ENCODE data around the gene ADCY1.

ADCY1 gene

DNA sequence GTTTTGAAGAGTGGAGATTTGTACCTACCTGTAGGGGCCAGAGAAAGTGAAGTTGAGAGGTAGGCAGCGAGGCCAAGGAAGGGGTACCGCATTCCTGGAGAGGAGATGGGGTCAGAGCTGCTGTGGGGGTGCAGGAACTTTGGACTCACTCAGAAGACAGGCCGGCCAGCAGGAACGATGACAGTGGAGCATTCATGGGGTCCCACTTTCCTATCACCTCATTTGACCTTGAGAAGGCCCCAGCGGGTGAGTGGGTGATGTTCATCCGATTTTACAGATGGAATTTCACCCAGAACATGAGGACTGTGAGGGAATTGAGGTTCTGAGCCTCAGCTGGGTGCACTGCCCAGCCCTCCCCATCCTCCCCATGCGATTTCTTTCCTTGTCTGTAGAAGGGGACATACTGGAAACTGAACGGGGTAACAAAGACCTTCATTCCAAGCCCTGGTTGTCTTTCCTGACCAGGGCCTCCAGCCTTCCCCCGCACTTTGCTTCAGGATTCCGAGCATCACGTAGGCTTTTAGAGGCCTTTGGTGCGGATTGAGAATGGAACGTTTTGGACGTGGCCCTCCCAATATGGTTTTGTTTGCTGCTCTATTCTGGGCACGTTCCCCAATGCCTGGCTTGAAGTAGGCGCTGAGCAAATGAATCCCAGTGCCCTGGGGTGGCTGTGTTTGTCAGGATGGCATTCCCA, 87.3 kb downstream of the ADCY1 start:
- TF ChIP-seq CTCF (conservative IDR thresholded peaks at IDR 0.05): no peak
- H3K27ac ChIP-seq: no peak overlapping the region

GRCh38 chr7:45662018-45662417, 87.8 kb downstream of the ADCY1 start:
- TF ChIP-seq CTCF (conservative IDR thresholded peaks at IDR 0.05): no peak
- no peak overlapping the region for H3K27ac ChIP-seq

DNA sequence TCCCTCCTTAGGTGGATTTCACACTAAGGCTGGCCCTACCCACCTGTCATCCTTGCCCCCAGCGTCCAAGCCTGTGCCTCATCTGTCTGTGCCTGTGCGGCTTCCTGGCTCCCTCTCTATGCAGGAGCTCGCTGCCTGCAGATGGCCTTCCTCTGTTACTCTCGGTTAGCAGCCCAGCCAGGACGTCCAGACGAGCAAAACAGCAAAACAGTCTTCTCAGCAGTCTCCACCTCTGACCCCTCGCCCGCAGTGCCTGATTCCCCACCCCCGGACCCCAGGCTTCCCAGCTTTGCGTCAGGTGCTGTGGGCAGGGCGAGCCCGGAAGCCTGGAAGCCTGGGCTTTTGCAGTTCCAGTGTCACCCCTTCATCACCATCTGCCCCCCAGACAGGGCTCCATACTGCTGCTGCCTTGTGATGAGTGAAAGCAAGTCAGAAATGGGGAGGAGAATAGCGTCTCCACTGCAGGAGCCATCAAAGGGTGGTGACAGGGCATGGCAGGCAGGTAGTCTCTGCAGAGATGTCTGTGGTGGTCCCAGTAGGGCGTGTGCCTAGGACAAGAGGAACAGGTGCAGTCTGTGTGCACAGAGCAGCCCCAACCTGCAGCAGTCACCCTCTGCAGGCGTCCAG, 88.5 kb downstream of the ADCY1 start:
- peak overlapping the region; percentile 36; the same call in 1 of the 2 replicates for H3K27ac ChIP-seq
- no peak for TF ChIP-seq CTCF (conservative IDR thresholded peaks at IDR 0.05)

GRCh38 chr7:45663167-45663921, 89.2 kb downstream of the ADCY1 start:
- peak overlapping the region; percentile 36; the same call in 1 of the 2 replicates for H3K27ac ChIP-seq
- TF ChIP-seq CTCF (conservative IDR thresholded peaks at IDR 0.05): peak; percentile 100

- H3K27ac ChIP-seq: peak overlapping the region; percentile 36; the same call in 1 of the 2 replicates
- no peak for TF ChIP-seq CTCF (conservative IDR thresholded peaks at IDR 0.05)
Observed at GRCh38 chr7:45663965-45664633, 89.9 kb downstream of the ADCY1 start.

- TF ChIP-seq CTCF (conservative IDR thresholded peaks at IDR 0.05): no peak
- peak overlapping the region; percentile 14; the same call in 1 of the 2 replicates for H3K27ac ChIP-seq
Observed at GRCh38 chr7:45665172-45665571, 91.0 kb downstream of the ADCY1 start.

DNA sequence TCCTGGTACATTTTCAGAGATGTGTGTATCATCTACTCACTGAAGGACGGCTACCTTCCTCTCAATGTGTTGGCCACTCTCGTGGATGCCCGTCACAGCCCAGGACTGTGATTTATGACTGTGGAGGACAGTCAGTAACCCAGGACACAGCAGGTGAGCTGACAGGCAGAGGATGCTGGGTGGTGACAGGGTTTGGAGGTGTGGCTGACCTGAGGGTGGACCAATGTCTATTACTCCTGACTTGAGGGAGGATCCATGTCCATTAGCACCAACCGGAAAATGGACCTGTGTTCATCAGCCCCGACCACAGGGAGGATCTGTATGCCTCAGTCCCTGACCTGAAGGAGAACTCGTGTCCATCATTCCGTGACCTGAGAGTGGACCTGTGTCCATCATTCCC, 96.1 kb downstream of the ADCY1 start:
- H3K27ac ChIP-seq: no peak overlapping the region
- no peak for TF ChIP-seq CTCF (conservative IDR thresholded peaks at IDR 0.05)

Data from VCaP (cell line).